CD14-positive monocyte (primary cell): ENCODE data around the gene PLEKHH3. TPM values are rescaled to one million over a fixed set of nuclear protein-coding genes. Genes with fewer than 3 reads are reported as not detected.

ENCODE experiments used
- DNase-seq, 3 donors: peaks; one replicate each; pipeline ENCODE4 v3.0.0-alpha.2; 2011 to 2022
- H2AFZ ChIP-seq: 2 replicates; pipeline ENCODE4 v1.6.0; 2012; ENCODE audit warnings: mild to moderate bottlenecking, low read depth, low read length, inconsistent platforms; ENCODE audit not compliant: insufficient read depth, poor library complexity, severe bottlenecking
- H3K27ac ChIP-seq, 2 donors: 1 replicate in 1 of 2; 2 replicates in 1 of 2; pipeline ENCODE4 v1.5.1; 2012 to 2013; ENCODE audit warnings: low read length in 2 of 2, control low read depth in 1 of 2, inconsistent platforms in 1 of 2, low read depth in 1 of 2, mild to moderate bottlenecking in 1 of 2
- H3K27me3 ChIP-seq, 2 donors: one replicate each; pipeline versions ENCODE4 v1.6.0 to v1.6.1; 2011 to 2013; ENCODE audit warnings: low read length in 2 of 2; ENCODE audit not compliant: control insufficient read depth in 2 of 2, insufficient read depth in 2 of 2
- H3K36me3 ChIP-seq, 2 donors: replicated peaks in 1 of 2; 1 replicate in 1 of 2; 2 replicates in 1 of 2; pipeline versions ENCODE4 v1.5.1 to v1.6.1; 2012 to 2013; ENCODE audit warnings: low read length in 2 of 2, control low read depth in 1 of 2, inconsistent platforms in 1 of 2, mild to moderate bottlenecking in 1 of 2; ENCODE audit not compliant: insufficient read depth in 2 of 2, control insufficient read depth in 1 of 2
- H3K4me1 ChIP-seq, 2 donors: 1 replicate in 1 of 2; 2 replicates in 1 of 2; pipeline versions ENCODE4 v1.5.1 to v1.6.1; 2012 to 2013; ENCODE audit warnings: low read length in 2 of 2, control low read depth in 1 of 2, inconsistent platforms in 1 of 2, mild to moderate bottlenecking in 1 of 2, moderate library complexity in 1 of 2; ENCODE audit not compliant: insufficient read depth in 2 of 2, control insufficient read depth in 1 of 2
- H3K4me2 ChIP-seq: replicated peaks from 2 replicates; pipeline ENCODE3; 2012; ENCODE audit warnings: low read length, moderate library complexity, mild to moderate bottlenecking; ENCODE audit not compliant: poor library complexity, severe bottlenecking; ENCODE audit errors: extremely low read depth
- H3K4me3 ChIP-seq, 3 experiments: fragments of 200-600 bp in 1 of 3; sonication (generic) in 1 of 3; replicated peaks in 1 of 3; 1 replicate in 2 of 3; 2 replicates in 1 of 3; pipeline ENCODE4 v1.5.1; 2011 to 2013; ENCODE audit warnings: low read length in 3 of 3, mild to moderate bottlenecking in 3 of 3, control low read depth in 2 of 3, low read depth in 2 of 3, inconsistent platforms in 1 of 3, moderate library complexity in 1 of 3
- H3K79me2 ChIP-seq: 2 replicates; pipeline ENCODE4 v1.6.0; 2012; ENCODE audit warnings: mild to moderate bottlenecking, control low read depth, inconsistent platforms, low read length, moderate library complexity; ENCODE audit not compliant: insufficient read depth
- H3K9ac ChIP-seq: 2 replicates; pipeline ENCODE4 v1.6.0; 2017; ENCODE audit warnings: low read length, mild to moderate bottlenecking; ENCODE audit not compliant: insufficient read depth, poor library complexity, severe bottlenecking
- H3K9me3 ChIP-seq, 2 donors: replicated peaks in 1 of 2; 1 replicate in 1 of 2; 2 replicates in 1 of 2; pipeline versions ENCODE4 v1.5.1 to v1.6.1; 2012 to 2013; ENCODE audit warnings: low read length in 2 of 2, control low read depth in 1 of 2; ENCODE audit not compliant: control insufficient read depth in 1 of 2, insufficient read depth in 1 of 2
- H4K20me1 ChIP-seq: 2 replicates; pipeline ENCODE4 v1.6.0; 2012; ENCODE audit warnings: mild to moderate bottlenecking, low read length, control low read depth, moderate library complexity; ENCODE audit not compliant: insufficient read depth
- H3K27ac Mint-ChIP-seq, 7 donors: one replicate each; pipeline ENCODE4 v1.8.0; 2020; ENCODE audit warnings: mild to moderate bottlenecking in 7 of 7, mixed read lengths in 7 of 7, moderate library complexity in 6 of 7, inconsistent platforms in 2 of 7
- H3K27me3 Mint-ChIP-seq, 3 donors: one replicate each; pipeline ENCODE4 v1.8.0; 2021 to 2022; ENCODE audit warnings: low read depth in 3 of 3, mild to moderate bottlenecking in 3 of 3, mixed read lengths in 3 of 3, moderate library complexity in 3 of 3, inconsistent platforms in 1 of 3
- H3K36me3 Mint-ChIP-seq, 2 donors: one replicate each; pipeline ENCODE4 v1.8.0; 2020; ENCODE audit warnings: mixed read lengths in 2 of 2, inconsistent platforms in 1 of 2, mild to moderate bottlenecking in 1 of 2
- H3K4me1 Mint-ChIP-seq: one replicate; pipeline ENCODE4 v1.8.0; 2020; ENCODE audit warnings: mild to moderate bottlenecking, mixed read lengths
- H3K4me3 Mint-ChIP-seq, 2 donors: one replicate each; pipeline ENCODE4 v1.8.0; 2020; ENCODE audit warnings: mild to moderate bottlenecking in 2 of 2, mixed read lengths in 2 of 2, moderate library complexity in 1 of 2
- H3K9me3 Mint-ChIP-seq, 7 donors: one replicate each; pipeline ENCODE4 v1.8.0; 2020 to 2022; ENCODE audit warnings: mixed read lengths in 7 of 7, mild to moderate bottlenecking in 6 of 7, moderate library complexity in 6 of 7, inconsistent platforms in 2 of 7
- CTCF ChIP-seq: fragments of 200-600 bp; IDR thresholded peaks from one replicate; pipeline ENCODE4 v1.8.0; 2022; ENCODE audit warnings: antibody characterized with exemption, mild to moderate bottlenecking
- WGBS: methylation state at CpG from one replicate; pipeline ENCODE4 v1.1.5; 2013; ENCODE audit warnings: missing lambda C conversion rate; ENCODE audit not compliant: insufficient coverage; 5-methylcytosine and 5-hydroxymethylcytosine counted together
- intact Hi-C, 2 donors: fragments of 100-400 bp; cut with micrococcal nuclease; formaldehyde crosslinking; loops; one replicate each; pipeline versions ENCODE4 v1.15.0 to v1.15.1; 2023
- polyA minus RNA-seq: library from RNA; depleted of rRNA, polyadenylated mRNA; stranded (reverse); fragments of >200 nt; gene quantifications from 2 replicates; pipeline ENCODE4 v1.2.3, GENCODE V29; 2012
- polyA plus RNA-seq, 3 donors: library from polyadenylated mRNA; depleted of rRNA in 1 of 3; unstranded in 2 of 3; stranded (reverse) in 1 of 3; fragments of 300-500 nt in 2 of 3; fragments of >200 nt in 1 of 3; fragmentation: Illumina TruSeq in 2 of 3; gene quantifications; 1 replicate in 2 of 3; 2 replicates in 1 of 3; pipeline ENCODE4 v1.2.3, GENCODE V29; 2012 to 2021
- total RNA-seq, 12 experiments: library from RNA in 1 of 12; stranded (reverse) in 1 of 12; fragments of 120-200 nt in 1 of 12; gene quantifications; one replicate each; pipeline ENCODE4 v1.2.4 and lab custom pipeline; 2013 to 2026; ENCODE audit warnings: mixed read lengths in 6 of 12, inconsistent platforms in 1 of 12

PLEKHH3 gene
- total RNA-seq (2013) = 0.67 TPM
- polyA plus RNA-seq (under 1 TPM; 0.38 to 0.43 (median 0.41) TPM), polyA minus RNA-seq (1.0 and 1.7 TPM in 2 replicates), total RNA-seq (lab: John Stamatoyannopoulos, UW) (0.35 to 4.2 (median 1.5) reads per million in 11 experiments)

GRCh38 chr17:42676424-42677011 is at the start of gene PLEKHH3:
Gene PLEKHH3 (minus strand): TSS chr17:42676994. CDS start chr17:42676563, 431 bp downstream.
- H3K9me3 ChIP-seq = peaks cover 6 to 7% of the 10 kb centered on the region in 2 donors
- no peaks in the 10 kb centered on the region for H3K36me3 ChIP-seq
- H2AFZ ChIP-seq = peak within 1 kb of the TSS; percentile 89
- peaks cover 67 to 78% of the 10 kb centered on the region in 2 donors for H3K4me1 ChIP-seq
- Mint-ChIP-seq H3K36me3 (peaks cover 5 to 7% of the 10 kb centered on the region in 2 donors), H3K4me1 (peaks cover 57% of the 10 kb centered on the region), H3K27ac (peak within 1 kb of the TSS; percentile 82 to 94 (median 91)), H3K4me3 (peak within 1 kb of the TSS; percentile 83 to 92), H3K27me3 (peaks cover 42 to 68% (median 62%) of the 10 kb centered on the region in 3 donors), H3K9me3 (peaks cover 6 to 27% (median 10%) of the 10 kb centered on the region in 7 donors)
- H3K27ac ChIP-seq = peak within 1 kb of the TSS; percentile 57 to 89
- no peak for DNase-seq
- H4K20me1 ChIP-seq = no peaks in the 10 kb centered on the region
- under 1% methylated on average over 37 of the region's 51 CpGs for WGBS
- peak within 1 kb of the TSS; percentile 78 for H3K9ac ChIP-seq
- peak within 1 kb of the TSS; percentile 81 for H3K4me2 ChIP-seq
- peaks cover 30 to 55% of the 10 kb centered on the region in 2 donors for H3K27me3 ChIP-seq
- peak within 1 kb of the TSS; percentile 52 to 75 (median 66) for H3K4me3 ChIP-seq
- no peaks in the 10 kb centered on the region for H3K79me2 ChIP-seq
- intact Hi-C loops = loop anchor here in 1 of 2 donors (2.0 to 5.0 kb wide), 2 partner anchors 68 to 99 kb away; partner anchors contain the start of genes PSMC3IP, RETREG3 and TUBG1
- no peak for TF ChIP-seq CTCF

GRCh38 chr17:42725143-42725542 is 48.3 kb upstream of the PLEKHH3 start:
- no peaks in the 10 kb centered on the region for H3K79me2 ChIP-seq
- no peak for TF ChIP-seq CTCF
- H3K4me3 ChIP-seq = no peak overlapping the region
- H3K27ac ChIP-seq = no peak overlapping the region
- no peak overlapping the region for H3K4me2 ChIP-seq
- peaks cover 65 to 93% of the 10 kb centered on the region in 2 donors for H3K36me3 Mint-ChIP-seq
- DNase-seq = no peak
- H3K4me1 Mint-ChIP-seq = no peaks in the 10 kb centered on the region
- WGBS = 100% methylated on average over 1 of the region's 6 CpGs
- intact Hi-C loops = loop anchor here in 1 of 2 donors (2.0 to 10.0 kb wide), 2 partner anchors 38 to 210 kb away; no protein-coding TSS in a partner anchor
- no peaks in the 10 kb centered on the region for H3K27me3 ChIP-seq
- no peaks in the 10 kb centered on the region for H3K9me3 ChIP-seq
- H2AFZ ChIP-seq = no peak overlapping the region
- no peak overlapping the region for H3K27ac Mint-ChIP-seq
- no peaks in the 10 kb centered on the region for H3K27me3 Mint-ChIP-seq
- H3K9me3 Mint-ChIP-seq = no peaks in the 10 kb centered on the region
- H3K4me1 ChIP-seq = no peaks in the 10 kb centered on the region
- no peak overlapping the region for H3K9ac ChIP-seq
- H3K36me3 ChIP-seq = peaks cover 63 to 87% of the 10 kb centered on the region in 2 donors
- no peak overlapping the region for H3K4me3 Mint-ChIP-seq
- H4K20me1 ChIP-seq = peaks cover 11% of the 10 kb centered on the region
